SU-DHL-6 (cell line): ENCODE results near the gene BTBD2.

Source experiments
- CTCF ChIP-seq: fragments of 200-600 bp; sonication (generic); IDR thresholded peaks from one replicate; pipeline ENCODE4 v1.5.1; 2017; ENCODE audit warnings: antibody characterized with exemption, mild to moderate bottlenecking, low read length, moderate library complexity; ENCODE audit not compliant: insufficient read depth, poor library complexity, severe bottlenecking
- EZH2phosphoT487 ChIP-seq: fragments of 200-600 bp; sonication (generic), shearing (Covaris generic); conservative IDR thresholded peaks from 2 replicates; pipeline ENCODE4 v1.6.1; 2018; ENCODE audit warnings: mild to moderate bottlenecking, antibody characterized with exemption, low read length, moderate library complexity, mixed read lengths

- TF ChIP-seq CTCF (no peak), EZH2phosphoT487 (no peak)
Measured at GRCh38 chr19:2046046-2046907, 30.8 kb upstream of the BTBD2 start.
